ENCODE data around the gene PPFIBP2. TPM values are rescaled to one million over a fixed set of nuclear protein-coding genes. Genes with fewer than 3 reads are reported as not detected.

Gene PPFIBP2
- total RNA-seq, 2 experiments from 2014 or later, result 102 to 182 TPM

DNA sequence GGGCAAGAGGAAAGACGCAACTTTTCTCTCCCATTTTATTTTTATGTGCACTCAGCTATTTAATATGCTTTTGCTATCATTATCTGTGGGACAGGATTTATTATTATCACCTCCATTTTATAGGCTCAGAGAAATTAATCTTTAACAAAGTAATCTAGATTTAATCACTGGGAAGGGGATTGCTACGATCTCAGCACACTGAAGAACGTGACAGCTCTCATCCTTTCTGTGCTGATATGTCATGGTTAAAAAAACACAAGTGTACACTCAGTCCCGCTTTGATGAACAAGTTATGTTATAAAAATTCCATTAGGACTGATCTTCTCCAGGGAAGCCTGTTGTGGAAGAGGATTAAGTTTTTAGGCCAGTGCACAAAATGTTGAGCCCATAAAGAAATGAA, 121.9 kb downstream of the PPFIBP2 start:
- Histone ChIP-seq H3K9me2 (ENCODE audit: insufficient read depth, low read length) (no peaks in the 10 kb centered on the region), H2AFZ (ENCODE audit: low read length) (no peak overlapping the region), H3K27ac (ENCODE audit: low read depth, low read length, poor library complexity, severe bottlenecking) (no peak overlapping the region), H3K36me3 (ENCODE audit: insufficient read depth, low read length) (peaks cover 99% of the 10 kb centered on the region), H3K4me1 (ENCODE audit: insufficient read depth, low read length, poor library complexity, severe bottlenecking) (peaks cover 23% of the 10 kb centered on the region), H3K4me2 (ENCODE audit: low read length) (no peak overlapping the region), H4K20me1 (ENCODE audit: insufficient read depth, low read length) (no peaks in the 10 kb centered on the region), H3K79me2 (ENCODE audit: insufficient read depth, low read depth, low read length) (no peaks in the 10 kb centered on the region), H3K9me3 (ENCODE audit: low read length) (no peaks in the 10 kb centered on the region), H3K4me3 (ENCODE audit: low read depth, low read length, poor library complexity, severe bottlenecking) (no peak overlapping the region)
- TF ChIP-seq EZH2phosphoT487 (IDR thresholded peaks at IDR 0.05; ENCODE audit: borderline replicate concordance, low read depth, low read length) (no peak), CTCF (conservative IDR thresholded peaks at IDR 0.05; ENCODE audit: low read length) (no peak)
- no peak for DNase-seq (ENCODE audit: low spot score)
- no TSS peak for BruUV-seq (replicated peaks)
- intact Hi-C loops (cut with micrococcal nuclease; ENCODE audit: unreplicated experiment), result no loop called here
- ChIA-PET CTCF (ENCODE audit: unreplicated experiment) (no interaction called here), POLR2A (interaction anchor here (0.5 kb wide), 1 partner anchor 198 kb away, joined by 3 read pairs; no protein-coding TSS in a partner anchor)

GRCh38 chr11:7636350-7636749, 122.6 kb downstream of the PPFIBP2 start:
- TF ChIP-seq CTCF (conservative IDR thresholded peaks at IDR 0.05; ENCODE audit: low read length), result no peak
- no peak for TF ChIP-seq EZH2phosphoT487 (IDR thresholded peaks at IDR 0.05; ENCODE audit: borderline replicate concordance, low read depth, low read length)
- Histone ChIP-seq H3K36me3 (ENCODE audit: insufficient read depth, low read length) (peaks cover 99% of the 10 kb centered on the region), H3K4me1 (ENCODE audit: insufficient read depth, low read length, poor library complexity, severe bottlenecking) (peaks cover 23% of the 10 kb centered on the region), H3K9me2 (ENCODE audit: insufficient read depth, low read length) (no peaks in the 10 kb centered on the region), H3K27ac (ENCODE audit: low read depth, low read length, poor library complexity, severe bottlenecking) (no peak overlapping the region), H3K4me3 (ENCODE audit: low read depth, low read length, poor library complexity, severe bottlenecking) (no peak overlapping the region), H3K4me2 (ENCODE audit: low read length) (no peak overlapping the region), H2AFZ (ENCODE audit: low read length) (no peak overlapping the region), H3K9me3 (ENCODE audit: low read length) (no peaks in the 10 kb centered on the region), H3K79me2 (ENCODE audit: insufficient read depth, low read depth, low read length) (no peaks in the 10 kb centered on the region), H4K20me1 (ENCODE audit: insufficient read depth, low read length) (no peaks in the 10 kb centered on the region)
- no TSS peak for BruUV-seq (replicated peaks)
- DNase-seq (ENCODE audit: low spot score), result no peak
- POLR2A ChIA-PET, result interaction anchor here (1.0 to 1.1 kb wide), 2 partner anchors 11 to 17 kb away, joined by 3 to 6 read pairs; no protein-coding TSS in a partner anchor
- intact Hi-C loops (cut with micrococcal nuclease; ENCODE audit: unreplicated experiment), result no loop called here
- CTCF ChIA-PET (ENCODE audit: unreplicated experiment), result no interaction called here

GRCh38 chr11:7637447-7638157, 123.8 kb downstream of the PPFIBP2 start:
- Histone ChIP-seq H3K9me2 (ENCODE audit: insufficient read depth, low read length) (no peaks in the 10 kb centered on the region), H3K36me3 (ENCODE audit: insufficient read depth, low read length) (peaks cover 99% of the 10 kb centered on the region), H3K4me2 (ENCODE audit: low read length) (no peak overlapping the region), H3K9me3 (ENCODE audit: low read length) (no peaks in the 10 kb centered on the region), H2AFZ (ENCODE audit: low read length) (no peak overlapping the region), H3K4me3 (ENCODE audit: low read depth, low read length, poor library complexity, severe bottlenecking) (no peak overlapping the region), H3K27ac (ENCODE audit: low read depth, low read length, poor library complexity, severe bottlenecking) (no peak overlapping the region), H4K20me1 (ENCODE audit: insufficient read depth, low read length) (no peaks in the 10 kb centered on the region), H3K4me1 (ENCODE audit: insufficient read depth, low read length, poor library complexity, severe bottlenecking) (peaks cover 23% of the 10 kb centered on the region), H3K79me2 (ENCODE audit: insufficient read depth, low read depth, low read length) (no peaks in the 10 kb centered on the region)
- ChIA-PET POLR2A (interaction anchor here (1.1 kb wide), 1 partner anchor 18 kb away, joined by 3 read pairs; no protein-coding TSS in a partner anchor), CTCF (ENCODE audit: unreplicated experiment) (no interaction called here)
- no TSS peak for BruUV-seq (replicated peaks)
- DNase-seq (ENCODE audit: low spot score), result no peak
- intact Hi-C loops (cut with micrococcal nuclease; ENCODE audit: unreplicated experiment), result no loop called here
- no peak for TF ChIP-seq EZH2phosphoT487 (IDR thresholded peaks at IDR 0.05; ENCODE audit: borderline replicate concordance, low read depth, low read length)
- no peak for TF ChIP-seq CTCF (conservative IDR thresholded peaks at IDR 0.05; ENCODE audit: low read length)
